CD4-positive, alpha-beta T cell (primary cell): ENCODE measurements around the gene DCHS1. TPM values are rescaled to one million over a fixed set of nuclear protein-coding genes. Genes with fewer than 3 reads are reported as not detected.
A peak's percentile ranks its signal among the peaks of the same experiment; 100 is the strongest.

Experiments used
- ATAC-seq: fragments of 200-7000 bp; cut with Tn5 transposase; one replicate; pipeline ENCODE4 v1.10.0; 2022; ENCODE audit warnings: mild to moderate bottlenecking; ENCODE audit not compliant: poor library complexity
- CTCF ChIA-PET: fragments of 350-600 bp; sonication (Branson Sonifier 250); formaldehyde crosslinking; loops from one replicate; lab custom pipeline; 2021; ENCODE audit warnings: antibody characterized with exemption, inconsistent platforms; lab: Charles Lee
- POLR2A ChIA-PET: fragments of 350-600 bp; sonication (Branson Sonifier 250); formaldehyde crosslinking; loops from one replicate; lab custom pipeline; 2021; ENCODE audit warnings: antibody characterized with exemption, inconsistent platforms; lab: Charles Lee
- DNase-seq, 14 experiments: peaks; one replicate each; pipeline ENCODE4 v3.0.0-alpha.2; 2013 to 2020; ENCODE audit warnings: mixed read lengths in 2 of 14
- H3K27ac ChIP-seq, 2 donors: one replicate each; pipeline versions ENCODE4 v1.5.1 to v1.7.0; 2013; ENCODE audit warnings: low read length in 2 of 2, low read depth in 1 of 2, mild to moderate bottlenecking in 1 of 2
- H3K27me3 ChIP-seq, 2 experiments: 1 replicate in 1 of 2; 2 replicates in 1 of 2; pipeline versions ENCODE4 v1.6.1 to v1.7.0; 2013; ENCODE audit warnings: low read length in 2 of 2, control low read depth in 1 of 2, mild to moderate bottlenecking in 1 of 2, moderate library complexity in 1 of 2; ENCODE audit not compliant: insufficient read depth in 2 of 2, control insufficient read depth in 1 of 2
- H3K36me3 ChIP-seq: one replicate; pipeline ENCODE4 v1.6.1; 2013; ENCODE audit warnings: low read length, control low read depth; ENCODE audit not compliant: insufficient read depth
- H3K4me1 ChIP-seq: one replicate; pipeline ENCODE4 v1.6.1; 2013; ENCODE audit warnings: low read length, control low read depth; ENCODE audit not compliant: insufficient read depth
- H3K4me3 ChIP-seq: one replicate; pipeline ENCODE4 v1.5.1; 2013; ENCODE audit warnings: mild to moderate bottlenecking, low read length, moderate library complexity
- H3K9me3 ChIP-seq, 2 experiments: 1 replicate in 1 of 2; 2 replicates in 1 of 2; pipeline versions ENCODE4 v1.6.1 to v1.7.0; 2013; ENCODE audit warnings: low read length in 2 of 2, mild to moderate bottlenecking in 2 of 2, control low read depth in 1 of 2, moderate library complexity in 1 of 2; ENCODE audit not compliant: control insufficient read depth in 1 of 2, insufficient read depth in 1 of 2
- H3K27ac Mint-ChIP-seq: one replicate; pipeline ENCODE4 v1.8.0; 2020; ENCODE audit warnings: mixed read lengths
- H3K27me3 Mint-ChIP-seq: one replicate; pipeline ENCODE4 v1.8.0; 2021; ENCODE audit warnings: mixed read lengths
- H3K36me3 Mint-ChIP-seq: one replicate; pipeline ENCODE4 v1.8.0; 2021; ENCODE audit warnings: low read depth, mixed read lengths
- H3K4me1 Mint-ChIP-seq: one replicate; pipeline ENCODE4 v1.8.0; 2021; ENCODE audit warnings: low read depth, mixed read lengths
- H3K4me3 Mint-ChIP-seq: one replicate; pipeline ENCODE4 v1.8.0; 2020; ENCODE audit warnings: mild to moderate bottlenecking, mixed read lengths
- H3K9me3 Mint-ChIP-seq: one replicate; pipeline ENCODE4 v1.8.0; 2020; ENCODE audit warnings: mixed read lengths
- intact Hi-C, 2 experiments: fragments of 100-400 bp; cut with DNase I in 1 of 2; cut with micrococcal nuclease in 1 of 2; formaldehyde crosslinking; loops; one replicate each; pipeline versions ENCODE4 v1.15.1 to v1.9.0; 2023 to 2025; cut with DNase I, micrococcal nuclease
- total RNA-seq, 174 experiments: library from RNA in 2 of 174; stranded (reverse) in 2 of 174; gene quantifications; one replicate each; pipeline ENCODE4 v1.2.3 and lab custom pipeline; 2021 to 2026
- TF ChIP-seq, protein P1 (sequence below): fragments of 200-600 bp; IDR thresholded peaks from one replicate; pipeline ENCODE4 v1.8.0; 2022; ENCODE audit warnings: antibody characterized with exemption, mild to moderate bottlenecking

Gene DCHS1
- total RNA-seq, 2 experiments from 2014 or later: 9.7 TPM

DNA sequence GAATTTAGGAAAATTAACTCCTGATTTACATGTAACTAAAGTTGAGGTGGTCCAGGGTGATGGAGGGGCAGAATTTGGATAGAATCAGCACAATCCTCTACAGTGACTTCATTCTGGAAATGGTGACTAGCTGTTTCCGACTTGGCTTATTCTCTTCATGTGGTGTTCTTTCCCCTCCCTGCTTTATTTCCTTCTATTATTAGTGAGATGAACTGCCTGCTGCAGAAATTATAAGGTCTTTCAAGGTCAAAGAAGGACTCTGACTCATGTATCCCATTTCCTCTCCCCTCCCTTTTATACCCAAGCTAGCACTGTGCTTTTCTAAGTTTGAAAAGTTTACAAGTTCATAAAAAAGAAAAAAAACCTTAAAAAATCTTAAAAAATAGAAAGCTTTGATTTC, 39.8 kb upstream of the DCHS1 start:
- Mint-ChIP-seq H3K27ac (peak overlapping the region; percentile 58), H3K9me3 (no peaks in the 10 kb centered on the region), H3K27me3 (no peaks in the 10 kb centered on the region), H3K36me3 (peaks cover 8% of the 10 kb centered on the region), H3K4me3 (no peak overlapping the region), H3K4me1 (peaks cover 38% of the 10 kb centered on the region)
- Histone ChIP-seq H3K27ac (no peak overlapping the region), H3K4me3 (no peak overlapping the region), H3K9me3 (no peaks in the 10 kb centered on the region), H3K36me3 (peaks cover 7% of the 10 kb centered on the region), H3K27me3 (no peaks in the 10 kb centered on the region), H3K4me1 (peaks cover 9% of the 10 kb centered on the region)
- ATAC-seq: peak; percentile 44
- TF ChIP-seq, protein P1, sequence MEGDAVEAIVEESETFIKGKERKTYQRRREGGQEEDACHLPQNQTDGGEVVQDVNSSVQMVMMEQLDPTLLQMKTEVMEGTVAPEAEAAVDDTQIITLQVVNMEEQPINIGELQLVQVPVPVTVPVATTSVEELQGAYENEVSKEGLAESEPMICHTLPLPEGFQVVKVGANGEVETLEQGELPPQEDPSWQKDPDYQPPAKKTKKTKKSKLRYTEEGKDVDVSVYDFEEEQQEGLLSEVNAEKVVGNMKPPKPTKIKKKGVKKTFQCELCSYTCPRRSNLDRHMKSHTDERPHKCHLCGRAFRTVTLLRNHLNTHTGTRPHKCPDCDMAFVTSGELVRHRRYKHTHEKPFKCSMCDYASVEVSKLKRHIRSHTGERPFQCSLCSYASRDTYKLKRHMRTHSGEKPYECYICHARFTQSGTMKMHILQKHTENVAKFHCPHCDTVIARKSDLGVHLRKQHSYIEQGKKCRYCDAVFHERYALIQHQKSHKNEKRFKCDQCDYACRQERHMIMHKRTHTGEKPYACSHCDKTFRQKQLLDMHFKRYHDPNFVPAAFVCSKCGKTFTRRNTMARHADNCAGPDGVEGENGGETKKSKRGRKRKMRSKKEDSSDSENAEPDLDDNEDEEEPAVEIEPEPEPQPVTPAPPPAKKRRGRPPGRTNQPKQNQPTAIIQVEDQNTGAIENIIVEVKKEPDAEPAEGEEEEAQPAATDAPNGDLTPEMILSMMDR: no peak
- ChIA-PET POLR2A (interaction anchor here (0.6 to 1.6 kb wide), 3 partner anchors 27 to 214 kb away, joined by 3 read pairs; partner anchors contain the start of genes ARFIP2 and TIMM10B), CTCF (interaction anchor here (1.1 to 2.7 kb wide), 3 partner anchors 11 to 252 kb away, joined by 3 to 10 read pairs (median 4); partner anchors contain the start of gene MRPL17)
- peak in 1 of 14 experiments; percentile 45 for DNase-seq
- intact Hi-C loops: no loop called here

DNA sequence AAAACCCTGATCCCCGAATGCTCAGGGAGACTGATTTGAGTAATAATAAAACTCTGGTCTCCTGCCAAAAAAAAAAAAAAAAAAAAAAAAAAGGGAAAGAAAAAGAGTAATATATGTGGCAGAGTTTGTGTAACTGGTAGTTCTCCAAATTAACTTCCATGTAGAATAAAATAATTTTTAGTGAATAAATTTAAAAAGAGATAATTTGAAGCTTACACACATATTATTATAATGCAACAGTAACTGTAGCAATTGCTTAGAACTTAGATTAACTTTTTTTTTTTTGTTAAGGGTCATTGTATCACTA, 38.6 kb upstream of the DCHS1 start:
- ChIA-PET CTCF (interaction anchor here (0.5 to 2.7 kb wide), 6 partner anchors 10 to 1399 kb away, joined by 3 to 10 read pairs (median 4); partner anchors contain the start of gene MRPL17), POLR2A (interaction anchor here (0.6 to 1.1 kb wide), 2 partner anchors 11 to 83 kb away, joined by 3 read pairs; partner anchors contain the start of gene TAF10)
- H3K27me3 ChIP-seq: no peaks in the 10 kb centered on the region
- peak overlapping the region; percentile 48 for H3K27ac Mint-ChIP-seq
- intact Hi-C loops: no loop called here
- ATAC-seq: no peak
- H3K9me3 Mint-ChIP-seq: no peaks in the 10 kb centered on the region
- peaks cover 9% of the 10 kb centered on the region for H3K4me1 ChIP-seq
- H3K36me3 ChIP-seq: peaks cover 4% of the 10 kb centered on the region
- no peak overlapping the region for H3K4me3 ChIP-seq
- H3K27me3 Mint-ChIP-seq: no peaks in the 10 kb centered on the region
- peaks cover 8% of the 10 kb centered on the region for H3K36me3 Mint-ChIP-seq
- H3K4me3 Mint-ChIP-seq: no peak overlapping the region
- TF ChIP-seq, protein P1: no peak
- H3K27ac ChIP-seq: no peak overlapping the region
- no peak for DNase-seq
- H3K4me1 Mint-ChIP-seq: peaks cover 33% of the 10 kb centered on the region
- no peaks in the 10 kb centered on the region for H3K9me3 ChIP-seq

DNA sequence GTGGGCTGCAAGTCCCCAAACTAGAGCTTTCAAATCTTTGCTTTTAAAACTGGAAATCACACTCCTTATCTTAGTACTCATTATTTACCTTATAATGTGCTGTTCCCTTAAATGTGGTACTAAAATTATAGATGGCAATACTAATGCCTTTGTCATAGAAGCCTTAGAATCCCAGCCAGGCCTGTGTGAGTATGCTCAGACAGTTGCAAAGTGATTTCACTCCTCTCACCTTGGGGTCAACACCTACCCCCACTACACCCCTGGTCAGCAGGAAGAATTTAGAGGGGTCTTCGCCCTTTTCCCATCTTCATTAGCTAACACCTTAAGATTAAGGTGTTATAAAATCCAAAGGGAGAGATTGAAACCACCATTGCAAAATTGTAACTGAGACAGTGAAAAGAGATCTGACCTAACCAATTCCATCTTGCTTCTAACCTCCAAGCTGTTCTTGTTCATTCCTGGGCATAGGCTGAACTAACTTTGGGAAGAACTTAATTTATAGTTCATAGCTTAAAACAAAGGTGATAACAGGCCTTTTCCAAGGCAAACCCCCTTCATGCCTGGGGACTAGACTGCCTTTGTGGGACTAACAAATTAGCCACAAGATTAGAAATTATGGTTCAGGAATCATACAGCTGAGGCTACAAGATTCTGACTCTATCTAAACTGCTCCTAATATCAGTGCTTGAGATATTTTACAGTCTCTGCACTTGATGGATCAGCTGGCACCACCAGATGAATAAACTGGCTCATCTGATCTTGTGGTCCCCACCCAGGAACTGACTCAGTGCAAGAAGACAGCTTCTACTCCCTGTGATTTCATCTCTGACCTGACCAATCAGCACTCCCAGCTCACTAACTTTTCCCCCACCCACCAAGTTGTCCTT, 38.0 kb upstream of the DCHS1 start:
- Mint-ChIP-seq H3K36me3 (peaks cover 4% of the 10 kb centered on the region), H3K9me3 (no peaks in the 10 kb centered on the region), H3K27ac (peak overlapping the region; percentile 48), H3K4me3 (no peak overlapping the region), H3K4me1 (peaks cover 33% of the 10 kb centered on the region), H3K27me3 (no peaks in the 10 kb centered on the region)
- ChIA-PET CTCF (interaction anchor here (0.5 to 1.3 kb wide), 6 partner anchors 9 to 1399 kb away, joined by 3 to 4 read pairs (median 3); no protein-coding TSS in a partner anchor), POLR2A (interaction anchor here (0.6 to 1.1 kb wide), 2 partner anchors 12 to 82 kb away, joined by 3 read pairs; partner anchors contain the start of gene TAF10)
- Histone ChIP-seq H3K27me3 (no peaks in the 10 kb centered on the region), H3K36me3 (peaks cover 4% of the 10 kb centered on the region), H3K27ac (no peak overlapping the region), H3K9me3 (no peaks in the 10 kb centered on the region), H3K4me1 (peaks cover 9% of the 10 kb centered on the region), H3K4me3 (no peak overlapping the region)
- TF ChIP-seq, protein P1: no peak
- intact Hi-C loops: no loop called here
- no peak for ATAC-seq
- DNase-seq: peak in 10 of 14 experiments; percentile 16 to 84 (median 38)
